Stimulated activated CD4-positive, alpha-beta T cell treated with anti-CD3 and anti-CD28 coated beads, Interleukin-12 subunit alpha, Interleukin-12 subunit beta, amount 100 ng/mL, for 24 hours (primary cell): ENCODE data around the gene LRBA.

Experiments
- DNase-seq, 2 experiments: peaks; one replicate each; pipeline ENCODE4 v3.0.0-alpha.2; 2020; ENCODE audit warnings: low read depth in 2 of 2

Gene LRBA

GRCh38 chr4:150247184-150247583, 767.9 kb downstream of the LRBA start:
- DNase-seq: no peak

GRCh38 chr4:150244600-150244999, 770.5 kb downstream of the LRBA start:
- no peak for DNase-seq

GRCh38 chr4:150243932-150244331, 771.2 kb downstream of the LRBA start:
- no peak for DNase-seq

GRCh38 chr4:150242820-150243458, 772.1 kb downstream of the LRBA start:
- DNase-seq: no peak

DNA sequence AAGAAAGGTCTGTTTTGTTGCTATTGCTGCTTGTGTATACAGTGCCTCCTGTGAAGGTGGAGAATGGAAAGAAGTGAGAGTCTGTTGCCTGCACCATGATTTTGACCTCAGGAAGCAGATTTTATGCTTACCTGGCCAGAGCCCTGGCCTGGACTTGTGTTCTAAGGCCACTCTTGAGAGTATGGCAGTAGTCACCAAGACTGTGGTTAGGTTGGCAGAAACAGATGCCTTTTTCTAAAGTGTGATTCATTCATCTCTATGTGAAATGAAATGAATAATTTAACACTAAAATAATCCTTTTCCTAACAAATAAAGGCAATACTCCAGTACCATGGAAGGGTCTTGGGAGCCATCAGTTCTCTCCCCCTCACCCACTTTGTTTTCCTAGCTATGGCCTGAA, 775.1 kb downstream of the LRBA start:
- DNase-seq: no peak

DNA sequence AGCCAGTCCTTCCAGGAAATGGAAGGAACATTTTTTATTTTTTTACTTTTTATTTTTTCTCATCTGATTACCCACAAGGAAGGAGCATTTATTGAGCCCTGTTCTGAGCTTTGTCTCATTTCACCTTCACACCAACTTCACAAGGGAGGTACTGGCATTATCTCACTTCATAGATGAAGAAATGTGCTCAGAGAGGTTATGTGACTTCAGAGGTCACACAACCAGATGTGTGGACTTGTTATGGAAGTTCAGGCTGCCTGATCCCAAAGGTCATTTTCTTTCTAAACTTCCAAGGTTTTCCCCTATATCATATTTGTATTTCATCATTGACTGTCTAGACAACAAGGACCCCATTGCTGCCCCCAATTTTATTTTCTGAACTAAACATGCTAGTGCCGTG, 776.5 kb downstream of the LRBA start:
- no peak for DNase-seq

GRCh38 chr4:150237110-150237872, 777.8 kb downstream of the LRBA start:
- no peak for DNase-seq

DNA sequence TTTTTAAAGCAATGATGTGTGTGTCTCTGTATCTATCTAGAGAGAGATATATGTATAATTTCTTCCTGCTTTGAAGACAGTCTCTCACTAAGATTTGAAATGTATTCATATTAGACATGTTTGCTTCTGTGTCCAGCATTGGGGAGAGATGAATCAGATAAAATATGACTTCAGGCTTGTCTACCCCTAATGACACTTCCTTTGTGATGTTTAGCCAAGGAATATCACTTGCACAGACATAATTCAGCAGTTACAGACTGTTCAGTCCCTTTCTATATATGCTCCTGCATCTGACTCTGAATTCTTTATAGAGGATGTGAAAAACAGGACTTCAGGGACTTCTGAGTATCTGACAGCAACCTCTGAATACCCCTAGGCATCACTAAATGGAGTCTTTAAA, 778.5 kb downstream of the LRBA start:
- no peak for DNase-seq

- DNase-seq: no peak
Measured at GRCh38 chr4:150235808-150236271, 779.2 kb downstream of the LRBA start.

- DNase-seq: no peak
Measured at GRCh38 chr4:150235317-150235716, 779.8 kb downstream of the LRBA start.

GRCh38 chr4:150234246-150234645, 780.8 kb downstream of the LRBA start:
- no peak for DNase-seq

DNA sequence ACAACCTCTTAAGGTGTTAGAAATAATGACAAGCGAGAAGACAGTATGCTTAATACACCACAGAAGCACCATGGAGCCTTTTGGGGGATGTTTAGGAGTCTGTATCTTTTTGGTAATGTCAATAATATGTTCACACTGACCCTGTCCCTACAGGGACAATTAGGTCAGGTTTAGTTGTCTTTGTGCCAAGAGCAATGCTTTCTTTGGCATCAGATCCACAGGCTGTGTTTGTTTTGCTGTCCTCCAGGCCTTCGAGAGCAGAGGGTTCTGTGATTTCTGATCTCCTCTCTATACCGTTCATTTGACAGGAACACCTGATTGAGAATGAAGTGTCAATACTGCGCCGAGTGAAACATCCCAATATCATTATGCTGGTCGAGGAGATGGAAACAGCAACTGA, 783.1 kb downstream of the LRBA start:
- DNase-seq: no peak

- no peak for DNase-seq
Measured at GRCh38 chr4:150231107-150231770, 783.8 kb downstream of the LRBA start.

DNA sequence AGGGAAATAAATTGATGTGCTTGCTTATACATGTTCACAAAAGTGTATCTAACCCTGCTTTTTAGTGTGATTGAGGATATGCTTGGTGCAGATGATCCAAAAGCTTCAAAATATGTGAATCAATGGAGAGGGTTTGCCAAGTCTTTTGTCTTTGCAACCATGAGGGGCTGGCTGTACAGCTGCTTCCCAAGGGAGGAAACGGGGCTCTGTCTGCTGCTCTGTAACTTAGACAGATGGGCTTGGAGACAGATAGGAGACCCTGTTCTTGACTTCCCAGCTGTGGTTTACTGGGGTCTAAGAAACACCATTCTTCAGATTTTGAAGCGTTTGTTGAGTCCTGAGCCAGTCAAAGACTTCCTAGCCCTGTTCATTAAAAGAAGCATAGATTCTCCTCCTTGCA, 784.5 kb downstream of the LRBA start:
- no peak for DNase-seq

- no peak for DNase-seq
Measured at GRCh38 chr4:150229520-150229919, 785.6 kb downstream of the LRBA start.

GRCh38 chr4:150224896-150225591, 790.0 kb downstream of the LRBA start:
- no peak for DNase-seq

DNA sequence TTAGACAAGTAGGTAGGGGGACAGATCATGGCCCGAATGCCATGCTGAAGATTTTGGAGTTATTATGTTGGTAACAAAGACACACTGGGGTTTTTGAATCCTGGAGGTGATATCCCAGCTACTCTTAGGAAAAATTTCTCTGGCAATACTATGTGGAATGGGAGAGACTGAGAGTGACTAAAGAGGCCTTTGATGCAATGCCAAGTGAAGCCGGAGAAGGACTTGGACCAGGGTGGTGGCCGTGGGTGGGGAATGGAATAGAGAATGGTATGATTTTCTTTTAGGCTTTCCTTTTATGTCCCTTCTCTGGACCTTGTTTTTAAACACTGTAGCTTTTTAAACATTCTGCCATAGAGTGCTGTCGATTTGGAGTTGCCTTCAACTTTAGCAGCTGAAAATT, 795.2 kb downstream of the LRBA start:
- no peak for DNase-seq

GRCh38 chr4:150218447-150218846, 796.6 kb downstream of the LRBA start:
- no peak for DNase-seq

GRCh38 chr4:150217808-150218207, 797.3 kb downstream of the LRBA start:
- no peak for DNase-seq

DNA sequence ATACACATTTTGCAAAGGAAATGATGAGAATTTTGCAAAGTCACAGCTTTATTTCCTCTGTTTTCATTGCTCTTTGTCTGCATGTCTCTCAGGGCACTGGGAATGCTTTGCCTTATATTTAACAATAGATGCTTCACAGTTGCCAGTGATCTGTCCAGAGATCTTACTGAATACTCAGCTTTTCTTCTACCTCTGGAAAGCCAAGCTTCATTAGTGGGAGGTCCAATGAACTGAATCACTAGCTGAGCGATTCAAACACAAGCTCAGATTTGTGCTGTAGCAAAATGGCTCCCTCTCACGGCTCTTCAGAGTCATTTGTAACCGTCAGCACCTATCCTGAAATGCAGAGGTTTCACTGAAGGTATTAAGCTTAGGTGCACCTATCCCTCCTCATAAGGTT, 797.9 kb downstream of the LRBA start:
- DNase-seq: no peak

GRCh38 chr4:150216726-150217125, 798.4 kb downstream of the LRBA start:
- no peak for DNase-seq

GRCh38 chr4:150215601-150216000, 799.5 kb downstream of the LRBA start:
- DNase-seq: no peak
